ENCODE data around the gene ZNF770. TPM values are rescaled to one million over a fixed set of nuclear protein-coding genes. Genes with fewer than 3 reads are reported as not detected.

ZNF770 gene
- total and polyA plus RNA-seq, 2 donors from 2014 or later: 13.9 to 52.9 TPM

- FAIRE-seq (no peak), DNase-seq (no peak)
- Histone ChIP-seq H3K9ac (ENCODE audit: low read length in 3 of 3) (no peak overlapping the region), H3K4me1 (ENCODE audit: control insufficient read depth in 2 of 3, insufficient read depth in 2 of 3, low read depth in 1 of 3, low read length in 3 of 3) (no peaks in the 10 kb centered on the region), H3K27me3 (ENCODE audit: control insufficient read depth, insufficient read depth, low read length) (no peaks in the 10 kb centered on the region), H3K27ac (ENCODE audit: low read depth in 2 of 2, low read length in 2 of 2) (no peak overlapping the region), H3K36me3 (ENCODE audit: control insufficient read depth in 2 of 3, insufficient read depth in 3 of 3, low read length in 3 of 3) (no peaks in the 10 kb centered on the region), H3K4me3 (ENCODE audit: low read length in 3 of 3) (no peak overlapping the region), H3K9me3 (ENCODE audit: control insufficient read depth in 2 of 3, insufficient read depth in 1 of 3, low read length in 3 of 3) (no peaks in the 10 kb centered on the region)
- intact Hi-C loops (cut with DNase I): no loop called here
- no peak for TF ChIP-seq CTCF (IDR thresholded peaks at IDR 0.05; ENCODE audit: borderline replicate concordance, extremely low read depth, insufficient read depth)
Measured at GRCh38 chr15:35003928-35004327, 15.8 kb upstream of the ZNF770 start.

GRCh38 chr15:35000511-35000910, 12.4 kb upstream of the ZNF770 start:
- TF ChIP-seq CTCF (IDR thresholded peaks at IDR 0.05; ENCODE audit: borderline replicate concordance, extremely low read depth, insufficient read depth): no peak
- FAIRE-seq: no peak
- no peak for DNase-seq
- no peaks in the 10 kb centered on the region for H3K27me3 ChIP-seq (ENCODE audit: control insufficient read depth, insufficient read depth, low read length)
- no peaks in the 10 kb centered on the region for H3K9me3 ChIP-seq (ENCODE audit: control insufficient read depth in 2 of 3, insufficient read depth in 1 of 3, low read length in 3 of 3)
- no peaks in the 10 kb centered on the region for H3K4me1 ChIP-seq (ENCODE audit: control insufficient read depth in 2 of 3, insufficient read depth in 2 of 3, low read depth in 1 of 3, low read length in 3 of 3)
- no peak overlapping the region for H3K27ac ChIP-seq (ENCODE audit: low read depth in 2 of 2, low read length in 2 of 2)
- no peak overlapping the region for H3K4me3 ChIP-seq (ENCODE audit: low read length in 3 of 3)
- intact Hi-C loops (cut with DNase I): no loop called here
- no peak overlapping the region for H3K9ac ChIP-seq (ENCODE audit: low read length in 3 of 3)
- H3K36me3 ChIP-seq (ENCODE audit: control insufficient read depth in 2 of 3, insufficient read depth in 3 of 3, low read length in 3 of 3): no peaks in the 10 kb centered on the region

GRCh38 chr15:34999906-35000305, 11.8 kb upstream of the ZNF770 start:
- intact Hi-C loops (cut with DNase I): no loop called here
- no peak overlapping the region for H3K4me3 ChIP-seq (ENCODE audit: low read length in 3 of 3)
- FAIRE-seq (no peak), DNase-seq (no peak)
- no peak overlapping the region for H3K27ac ChIP-seq (ENCODE audit: low read depth in 2 of 2, low read length in 2 of 2)
- no peaks in the 10 kb centered on the region for H3K9me3 ChIP-seq (ENCODE audit: control insufficient read depth in 2 of 3, insufficient read depth in 1 of 3, low read length in 3 of 3)
- no peak for TF ChIP-seq CTCF (IDR thresholded peaks at IDR 0.05; ENCODE audit: borderline replicate concordance, extremely low read depth, insufficient read depth)
- no peaks in the 10 kb centered on the region for H3K27me3 ChIP-seq (ENCODE audit: control insufficient read depth, insufficient read depth, low read length)
- H3K4me1 ChIP-seq (ENCODE audit: control insufficient read depth in 2 of 3, insufficient read depth in 2 of 3, low read depth in 1 of 3, low read length in 3 of 3): no peaks in the 10 kb centered on the region
- H3K36me3 ChIP-seq (ENCODE audit: control insufficient read depth in 2 of 3, insufficient read depth in 3 of 3, low read length in 3 of 3): no peaks in the 10 kb centered on the region
- H3K9ac ChIP-seq (ENCODE audit: low read length in 3 of 3): no peak overlapping the region

- FAIRE-seq (no peak), DNase-seq (no peak)
- H3K27ac ChIP-seq (ENCODE audit: low read depth in 2 of 2, low read length in 2 of 2): no peak overlapping the region
- H3K36me3 ChIP-seq (ENCODE audit: control insufficient read depth in 2 of 3, insufficient read depth in 3 of 3, low read length in 3 of 3): no peaks in the 10 kb centered on the region
- intact Hi-C loops (cut with DNase I): no loop called here
- no peak for TF ChIP-seq CTCF (IDR thresholded peaks at IDR 0.05; ENCODE audit: borderline replicate concordance, extremely low read depth, insufficient read depth)
- H3K4me1 ChIP-seq (ENCODE audit: control insufficient read depth in 2 of 3, insufficient read depth in 2 of 3, low read depth in 1 of 3, low read length in 3 of 3): no peaks in the 10 kb centered on the region
- H3K4me3 ChIP-seq (ENCODE audit: low read length in 3 of 3): no peak overlapping the region
- H3K9me3 ChIP-seq (ENCODE audit: control insufficient read depth in 2 of 3, insufficient read depth in 1 of 3, low read length in 3 of 3): no peaks in the 10 kb centered on the region
- H3K9ac ChIP-seq (ENCODE audit: low read length in 3 of 3): no peak overlapping the region
- no peaks in the 10 kb centered on the region for H3K27me3 ChIP-seq (ENCODE audit: control insufficient read depth, insufficient read depth, low read length)
Measured at GRCh38 chr15:34994925-34995324, 6.8 kb upstream of the ZNF770 start.
